Progenitor cell of endocrine pancreas (in vitro differentiated cells): ENCODE measurements around the gene SLC6A16. TPM values are rescaled to one million over a fixed set of nuclear protein-coding genes. Genes with fewer than 3 reads are reported as not detected.
A peak's percentile ranks its signal among the peaks of the same experiment; 100 is the strongest.

ENCODE experiments used
- DNase-seq: peaks from one replicate; pipeline ENCODE4 v3.0.0; 2021; ENCODE audit warnings: low spot score; ENCODE audit not compliant: unreplicated experiment
- H3K27ac Mint-ChIP-seq: 2 replicates; pipeline ENCODE4 v1.8.0; 2021; ENCODE audit warnings: mild to moderate bottlenecking, moderate library complexity, mixed read lengths
- H3K27me3 Mint-ChIP-seq: 2 replicates; pipeline ENCODE4 v1.8.0; 2021; ENCODE audit warnings: mixed read lengths
- H3K36me3 Mint-ChIP-seq: 2 replicates; pipeline ENCODE4 v1.8.0; 2022; ENCODE audit warnings: mixed read lengths; ENCODE audit not compliant: insufficient read depth
- H3K4me1 Mint-ChIP-seq: 2 replicates; pipeline ENCODE4 v1.8.0; 2021; ENCODE audit warnings: low read depth, mixed read lengths
- H3K4me3 Mint-ChIP-seq: 2 replicates; pipeline ENCODE4 v1.8.0; 2021; ENCODE audit warnings: low read depth, mild to moderate bottlenecking, moderate library complexity, mixed read lengths
- H3K9me3 Mint-ChIP-seq: 2 replicates; pipeline ENCODE4 v1.8.0; 2021; ENCODE audit warnings: low read depth, mixed read lengths
- total RNA-seq: library from RNA; stranded (reverse); gene quantifications from 2 replicates; pipeline ENCODE4 v1.2.1, GENCODE V29; 2021
- TF ChIP-seq, protein P1 (sequence below): fragments of 200-600 bp; sonication (generic); IDR thresholded peaks from one replicate; pipeline ENCODE4 v1.5.0; 2021; ENCODE audit warnings: antibody characterized with exemption, mild to moderate bottlenecking; ENCODE audit not compliant: unreplicated experiment

Gene SLC6A16
- total RNA-seq, 1 donor from 2014 or later, result 11.8 TPM

DNA sequence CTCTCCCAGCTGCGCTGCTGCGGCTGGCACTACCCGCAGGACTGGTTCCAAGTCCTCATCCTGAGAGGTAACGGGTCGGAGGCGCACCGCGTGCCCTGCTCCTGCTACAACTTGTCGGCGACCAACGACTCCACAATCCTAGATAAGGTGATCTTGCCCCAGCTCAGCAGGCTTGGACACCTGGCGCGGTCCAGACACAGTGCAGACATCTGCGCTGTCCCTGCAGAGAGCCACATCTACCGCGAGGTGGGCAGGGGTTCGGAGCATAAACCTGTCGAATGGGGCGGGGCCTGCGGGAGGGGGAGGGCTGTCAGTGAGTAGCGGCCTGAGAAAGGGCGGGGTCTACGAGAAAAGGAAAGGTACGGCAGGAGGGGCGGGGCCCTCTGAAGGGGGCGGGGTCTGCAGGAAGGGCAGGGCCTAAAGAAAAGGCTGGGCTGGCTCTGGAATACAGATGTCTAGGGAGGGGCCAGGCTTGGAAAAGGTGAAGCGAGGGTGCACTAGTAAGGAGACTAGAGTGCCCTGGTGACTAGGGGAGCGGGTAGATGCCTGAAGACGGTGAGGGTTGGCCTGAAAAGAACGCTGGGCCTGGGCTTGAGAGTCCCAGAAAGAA, 13.8 kb upstream of the SLC6A16 start:
- TF ChIP-seq, protein P1, sequence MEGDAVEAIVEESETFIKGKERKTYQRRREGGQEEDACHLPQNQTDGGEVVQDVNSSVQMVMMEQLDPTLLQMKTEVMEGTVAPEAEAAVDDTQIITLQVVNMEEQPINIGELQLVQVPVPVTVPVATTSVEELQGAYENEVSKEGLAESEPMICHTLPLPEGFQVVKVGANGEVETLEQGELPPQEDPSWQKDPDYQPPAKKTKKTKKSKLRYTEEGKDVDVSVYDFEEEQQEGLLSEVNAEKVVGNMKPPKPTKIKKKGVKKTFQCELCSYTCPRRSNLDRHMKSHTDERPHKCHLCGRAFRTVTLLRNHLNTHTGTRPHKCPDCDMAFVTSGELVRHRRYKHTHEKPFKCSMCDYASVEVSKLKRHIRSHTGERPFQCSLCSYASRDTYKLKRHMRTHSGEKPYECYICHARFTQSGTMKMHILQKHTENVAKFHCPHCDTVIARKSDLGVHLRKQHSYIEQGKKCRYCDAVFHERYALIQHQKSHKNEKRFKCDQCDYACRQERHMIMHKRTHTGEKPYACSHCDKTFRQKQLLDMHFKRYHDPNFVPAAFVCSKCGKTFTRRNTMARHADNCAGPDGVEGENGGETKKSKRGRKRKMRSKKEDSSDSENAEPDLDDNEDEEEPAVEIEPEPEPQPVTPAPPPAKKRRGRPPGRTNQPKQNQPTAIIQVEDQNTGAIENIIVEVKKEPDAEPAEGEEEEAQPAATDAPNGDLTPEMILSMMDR, result peak; percentile 19
- H3K9me3 Mint-ChIP-seq, result no peaks in the 10 kb centered on the region
- peaks cover 34% of the 10 kb centered on the region for H3K36me3 Mint-ChIP-seq
- H3K4me3 Mint-ChIP-seq, result peak overlapping the region; percentile 55
- H3K27me3 Mint-ChIP-seq, result no peaks in the 10 kb centered on the region
- H3K27ac Mint-ChIP-seq, result peak overlapping the region; percentile 87
- H3K4me1 Mint-ChIP-seq, result peaks cover 15% of the 10 kb centered on the region
- DNase-seq, result peak; percentile 88

DNA sequence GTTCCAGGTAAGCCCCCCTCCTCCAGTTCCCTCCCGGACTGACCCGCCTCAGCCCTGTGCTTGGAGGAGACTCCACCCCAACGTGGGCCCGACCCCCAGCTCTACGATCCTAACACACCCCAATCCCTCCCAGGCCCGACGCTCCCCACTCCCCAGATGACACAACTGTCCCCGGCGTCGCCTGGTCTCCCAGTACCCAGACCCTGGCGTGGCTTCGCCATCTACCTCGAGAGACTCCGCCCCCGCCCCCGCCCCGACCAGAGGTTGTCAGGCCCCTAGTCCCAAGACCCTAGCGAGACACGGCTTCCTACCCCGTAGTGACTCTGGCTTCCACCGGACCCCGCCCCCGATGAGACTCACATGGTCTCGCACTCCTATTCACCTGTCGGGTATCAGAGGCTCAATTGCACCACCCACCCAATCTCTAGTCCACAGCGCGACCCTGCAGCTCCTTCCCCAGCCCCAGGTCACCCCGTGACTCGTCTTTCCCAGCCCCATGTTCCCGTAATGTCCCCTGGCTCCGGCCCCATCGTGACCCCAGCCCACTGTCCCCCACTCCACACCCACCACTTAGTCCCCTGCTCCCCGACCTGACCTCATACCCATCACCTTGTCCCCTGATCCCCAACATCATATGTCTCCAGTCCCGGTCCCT, 13.2 kb upstream of the SLC6A16 start:
- TF ChIP-seq, protein P1, result no peak
- Mint-ChIP-seq H3K4me1 (peaks cover 15% of the 10 kb centered on the region), H3K27me3 (no peaks in the 10 kb centered on the region), H3K36me3 (peaks cover 31% of the 10 kb centered on the region), H3K9me3 (no peaks in the 10 kb centered on the region), H3K27ac (peak overlapping the region; percentile 87), H3K4me3 (peak overlapping the region; percentile 55)
- no peak for DNase-seq

DNA sequence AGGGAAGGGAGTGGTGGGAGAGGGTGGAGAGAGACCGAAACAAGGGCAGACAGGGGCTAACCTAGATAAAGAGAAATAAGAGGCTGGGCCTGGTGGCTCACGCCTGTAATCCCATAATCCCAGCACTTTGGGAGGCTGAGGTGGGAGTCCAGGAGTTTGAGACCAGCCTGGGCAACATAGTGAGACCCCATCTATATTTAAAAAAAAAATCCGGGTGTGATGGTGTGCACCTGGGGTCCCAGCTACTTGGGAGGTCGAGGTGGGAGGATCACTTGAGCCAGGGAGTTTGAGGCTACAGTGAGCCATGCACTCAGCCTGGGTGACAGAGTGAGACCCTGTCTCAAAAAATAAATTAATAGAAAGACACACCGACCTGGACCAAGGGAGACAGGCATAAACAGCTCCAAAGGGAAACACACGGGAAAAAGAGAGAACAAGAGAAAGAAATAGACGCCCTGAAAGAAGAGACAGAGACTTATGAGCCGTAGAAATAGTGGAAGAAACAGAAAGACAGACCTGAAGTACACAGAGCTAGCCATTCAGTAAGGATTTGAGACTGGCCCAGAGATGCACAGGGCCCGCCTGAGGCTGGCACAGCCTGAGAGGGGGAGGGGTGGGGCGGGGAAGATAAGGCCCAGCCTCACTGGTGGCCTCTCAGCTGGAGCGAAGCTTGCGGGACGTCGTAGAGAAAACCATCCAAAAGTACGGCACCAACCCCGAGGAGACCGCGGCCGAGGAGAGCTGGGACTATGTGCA, 12.5 kb upstream of the SLC6A16 start:
- TF ChIP-seq, protein P1, result no peak
- Mint-ChIP-seq H3K4me1 (peaks cover 14% of the 10 kb centered on the region), H3K36me3 (peaks cover 24% of the 10 kb centered on the region), H3K9me3 (no peaks in the 10 kb centered on the region), H3K4me3 (no peak overlapping the region), H3K27ac (peak overlapping the region; percentile 4), H3K27me3 (no peaks in the 10 kb centered on the region)
- no peak for DNase-seq

DNA sequence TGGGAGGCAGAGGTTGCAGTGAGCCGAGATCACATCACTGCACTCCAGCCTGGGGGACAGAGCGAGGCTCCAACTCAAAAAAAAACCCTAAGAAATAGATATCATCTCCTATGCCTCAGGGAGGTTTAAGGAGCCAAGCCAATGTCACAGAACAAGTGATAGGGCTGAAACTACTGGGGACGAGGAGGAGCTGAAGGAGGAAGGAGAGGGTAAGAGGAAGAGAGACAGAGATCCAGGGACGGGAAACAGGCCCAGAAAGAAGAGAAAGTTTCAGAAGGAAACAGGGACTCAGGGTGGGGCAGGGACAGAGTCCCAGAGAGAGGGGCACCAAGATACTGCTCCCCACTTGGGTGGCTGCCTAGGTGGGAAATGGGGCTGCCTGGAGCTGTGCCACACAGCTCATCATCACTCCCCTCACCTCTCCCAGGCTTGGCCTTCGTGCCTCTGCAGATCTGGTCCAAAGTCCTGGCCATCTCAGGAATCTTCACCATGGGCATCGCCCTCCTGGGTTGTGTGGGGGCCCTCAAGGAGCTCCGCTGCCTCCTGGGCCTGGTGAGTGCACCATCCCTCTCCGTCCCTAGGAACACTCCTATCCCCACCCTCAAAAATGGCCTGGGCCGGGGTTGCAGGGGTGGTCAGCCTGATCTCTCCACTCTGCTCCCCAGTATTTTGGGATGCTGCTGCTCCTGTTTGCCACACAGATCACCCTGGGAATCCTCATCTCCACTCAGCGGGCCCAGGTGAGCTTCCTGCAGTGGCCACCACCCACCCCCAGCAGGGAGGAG, 11.7 kb upstream of the SLC6A16 start:
- Mint-ChIP-seq H3K4me1 (peaks cover 14% of the 10 kb centered on the region), H3K36me3 (peaks cover 18% of the 10 kb centered on the region), H3K27me3 (no peaks in the 10 kb centered on the region), H3K27ac (peak overlapping the region; percentile 74), H3K4me3 (no peak overlapping the region), H3K9me3 (no peaks in the 10 kb centered on the region)
- no peak for DNase-seq
- TF ChIP-seq, protein P1, result no peak
